GM19438 (cell line): ENCODE data around the gene GFPT2.

Experiments used
- ATAC-seq: cut with Tn5 transposase; IDR thresholded peaks from one replicate; pipeline ENCODE4 v1.9.1; 2021; ENCODE audit warnings: low read depth; ENCODE audit not compliant: unreplicated experiment

GFPT2 gene

GRCh38 chr5:180289966-180290365, 63.2 kb downstream of the GFPT2 start:
- no peak for ATAC-seq

GRCh38 chr5:180289433-180289832, 63.7 kb downstream of the GFPT2 start:
- no peak for ATAC-seq

- ATAC-seq: no peak
These were observed 65.3 kb downstream of the GFPT2 start for GRCh38 chr5:180287868-180288267.

GRCh38 chr5:180287404-180287803, 65.7 kb downstream of the GFPT2 start:
- no peak for ATAC-seq

GRCh38 chr5:180284149-180284548, 69.0 kb downstream of the GFPT2 start:
- ATAC-seq: no peak

- ATAC-seq: no peak
These were observed 70.0 kb downstream of the GFPT2 start for GRCh38 chr5:180283026-180283615.

GRCh38 chr5:180282281-180282680, 70.9 kb downstream of the GFPT2 start:
- ATAC-seq: no peak

- ATAC-seq: no peak
These were observed 71.4 kb downstream of the GFPT2 start for GRCh38 chr5:180281706-180282105.

- no peak for ATAC-seq
These were observed 78.4 kb downstream of the GFPT2 start for GRCh38 chr5:180274695-180275094.

- ATAC-seq: no peak
These were observed 81.9 kb downstream of the GFPT2 start for GRCh38 chr5:180271221-180271620.

GRCh38 chr5:180259260-180259611, 93.9 kb downstream of the GFPT2 start:
- ATAC-seq: no peak

- ATAC-seq: no peak
These were observed 99.9 kb downstream of the GFPT2 start for GRCh38 chr5:180253036-180253824.

GRCh38 chr5:180251887-180252286, 101.2 kb downstream of the GFPT2 start:
- ATAC-seq: no peak

- ATAC-seq: no peak
These were observed 102.0 kb downstream of the GFPT2 start for GRCh38 chr5:180251141-180251540.
